Esophagus muscularis mucosa (tissue), 3 donors: Measurements from ENCODE around the gene LRMDA.

Experiments
- POLR2A ChIP-seq: fragments of 450-650 bp; IDR thresholded peaks from one replicate; pipeline ENCODE4 v1.6.1; 2017; ENCODE audit warnings: antibody characterized with exemption, moderate library complexity, mild to moderate bottlenecking, low read depth
- POLR2AphosphoS5 ChIP-seq, 2 donors: sonication (generic); formaldehyde crosslinking; IDR thresholded peaks; one replicate each; pipeline ENCODE4 v1.6.1; 2017; ENCODE audit warnings: antibody characterized with exemption in 2 of 2
- TF ChIP-seq, protein P1 (sequence below), 3 experiments: fragments of 200-600 bp in 2 of 3; fragments of 450-650 bp in 1 of 3; sonication (generic) in 2 of 3; IDR thresholded peaks; one replicate each; pipeline ENCODE4 v1.5.1; 2017 to 2019; ENCODE audit warnings: antibody characterized with exemption in 3 of 3, mild to moderate bottlenecking in 2 of 3, moderate library complexity in 1 of 3

- no peak for TF ChIP-seq POLR2AphosphoS5 (IDR thresholded peaks at IDR 0.05)
- TF ChIP-seq, protein P1, sequence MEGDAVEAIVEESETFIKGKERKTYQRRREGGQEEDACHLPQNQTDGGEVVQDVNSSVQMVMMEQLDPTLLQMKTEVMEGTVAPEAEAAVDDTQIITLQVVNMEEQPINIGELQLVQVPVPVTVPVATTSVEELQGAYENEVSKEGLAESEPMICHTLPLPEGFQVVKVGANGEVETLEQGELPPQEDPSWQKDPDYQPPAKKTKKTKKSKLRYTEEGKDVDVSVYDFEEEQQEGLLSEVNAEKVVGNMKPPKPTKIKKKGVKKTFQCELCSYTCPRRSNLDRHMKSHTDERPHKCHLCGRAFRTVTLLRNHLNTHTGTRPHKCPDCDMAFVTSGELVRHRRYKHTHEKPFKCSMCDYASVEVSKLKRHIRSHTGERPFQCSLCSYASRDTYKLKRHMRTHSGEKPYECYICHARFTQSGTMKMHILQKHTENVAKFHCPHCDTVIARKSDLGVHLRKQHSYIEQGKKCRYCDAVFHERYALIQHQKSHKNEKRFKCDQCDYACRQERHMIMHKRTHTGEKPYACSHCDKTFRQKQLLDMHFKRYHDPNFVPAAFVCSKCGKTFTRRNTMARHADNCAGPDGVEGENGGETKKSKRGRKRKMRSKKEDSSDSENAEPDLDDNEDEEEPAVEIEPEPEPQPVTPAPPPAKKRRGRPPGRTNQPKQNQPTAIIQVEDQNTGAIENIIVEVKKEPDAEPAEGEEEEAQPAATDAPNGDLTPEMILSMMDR (IDR thresholded peaks at IDR 0.05) = no peak
- no peak for TF ChIP-seq POLR2A
Observed at GRCh38 chr10:75424571-75424970, 6.9 kb upstream of the LRMDA start.
